OCI-LY1 (cell line): ENCODE data around the gene IDI1.
"Not testable (repeated sequence)": the region's sequence is repeated elsewhere in the genome, so short reads cannot be mapped to it uniquely, and the experiment has no call there.

Source experiments
- H2AFZ ChIP-seq: fragments of 200-600 bp; sonication (generic), shearing (Covaris generic); 2 replicates; pipeline ENCODE4 v1.6.0; 2014; ENCODE audit warnings: antibody characterized with exemption, mild to moderate bottlenecking, low read length
- H3F3A ChIP-seq: fragments of 200-600 bp; sonication (generic), shearing (Covaris generic); 2 replicates; pipeline ENCODE4 v1.6.0; 2014; ENCODE audit warnings: mild to moderate bottlenecking, antibody characterized with exemption, low read length, moderate library complexity; ENCODE audit not compliant: insufficient read depth
- H3K27ac ChIP-seq: fragments of 200-600 bp; sonication (generic); 2 replicates; pipeline ENCODE4 v1.5.1; 2014; ENCODE audit warnings: low read length, mixed run types, mild to moderate bottlenecking, low read depth; ENCODE audit not compliant: poor library complexity, severe bottlenecking
- H3K27me3 ChIP-seq: fragments of 200-600 bp; sonication (generic); 2 replicates; pipeline ENCODE4 v1.6.0; 2014; ENCODE audit warnings: antibody characterized with exemption, mild to moderate bottlenecking, low read length, moderate library complexity; ENCODE audit not compliant: insufficient read depth
- H3K36me3 ChIP-seq: fragments of 200-600 bp; sonication (generic); 2 replicates; pipeline ENCODE4 v1.6.1; 2014; ENCODE audit warnings: mild to moderate bottlenecking, antibody characterized with exemption, low read length, moderate library complexity, mixed read lengths; ENCODE audit not compliant: insufficient read depth
- H3K4me1 ChIP-seq: fragments of 200-600 bp; sonication (generic); 2 replicates; pipeline ENCODE4 v1.5.1; 2014; ENCODE audit warnings: mild to moderate bottlenecking, low read length, moderate library complexity; ENCODE audit not compliant: insufficient read depth, severe bottlenecking
- H3K4me2 ChIP-seq: fragments of 200-600 bp; sonication (generic), shearing (Covaris generic); 2 replicates; pipeline ENCODE4 v1.6.1; 2014; ENCODE audit warnings: low read length
- H3K4me3 ChIP-seq: fragments of 200-600 bp; sonication (generic); 2 replicates; pipeline ENCODE4 v1.5.1; 2014; ENCODE audit warnings: low read length, low read depth, mild to moderate bottlenecking, mixed read lengths; ENCODE audit not compliant: poor library complexity, severe bottlenecking
- H3K79me2 ChIP-seq: fragments of 200-600 bp; shearing (Covaris generic); 2 replicates; pipeline ENCODE4 v1.6.1; 2016; ENCODE audit warnings: mixed run types, low read length, mixed read lengths; ENCODE audit not compliant: insufficient read depth
- H3K9ac ChIP-seq: fragments of 200-600 bp; sonication (generic), shearing (Covaris generic); 2 replicates; pipeline ENCODE4 v1.6.1; 2014; ENCODE audit warnings: mild to moderate bottlenecking, low read length, mixed read lengths
- H3K9me2 ChIP-seq: fragments of 200-600 bp; sonication (generic), shearing (Covaris generic); 2 replicates; pipeline ENCODE4 v1.6.1; 2014; ENCODE audit warnings: low read depth, mild to moderate bottlenecking, low read length, mixed read lengths
- H3K9me3 ChIP-seq: fragments of 200-600 bp; shearing (Covaris generic); 2 replicates; pipeline ENCODE4 v1.6.1; 2014; ENCODE audit warnings: low read length, mixed read lengths
- H4K20me1 ChIP-seq: fragments of 200-600 bp; sonication (generic), shearing (Covaris generic); 2 replicates; pipeline ENCODE4 v1.6.0; 2016; ENCODE audit warnings: mild to moderate bottlenecking, low read length; ENCODE audit not compliant: insufficient read depth
- EZH2 ChIP-seq: fragments of 200-600 bp; sonication (generic), shearing (Covaris generic); IDR thresholded peaks from 2 replicates; pipeline ENCODE4 v1.8.0; 2017; ENCODE audit warnings: borderline replicate concordance, mixed run types, mild to moderate bottlenecking, antibody characterized with exemption, low read length, moderate library complexity, mixed read lengths
- TF ChIP-seq, protein P1 (sequence below): fragments of 200-600 bp; sonication (generic), shearing (Covaris generic); IDR thresholded peaks from 2 replicates; pipeline ENCODE4 v1.5.1; 2017; ENCODE audit warnings: mild to moderate bottlenecking, antibody characterized with exemption, low read length, moderate library complexity, mixed read lengths

Gene IDI1

DNA sequence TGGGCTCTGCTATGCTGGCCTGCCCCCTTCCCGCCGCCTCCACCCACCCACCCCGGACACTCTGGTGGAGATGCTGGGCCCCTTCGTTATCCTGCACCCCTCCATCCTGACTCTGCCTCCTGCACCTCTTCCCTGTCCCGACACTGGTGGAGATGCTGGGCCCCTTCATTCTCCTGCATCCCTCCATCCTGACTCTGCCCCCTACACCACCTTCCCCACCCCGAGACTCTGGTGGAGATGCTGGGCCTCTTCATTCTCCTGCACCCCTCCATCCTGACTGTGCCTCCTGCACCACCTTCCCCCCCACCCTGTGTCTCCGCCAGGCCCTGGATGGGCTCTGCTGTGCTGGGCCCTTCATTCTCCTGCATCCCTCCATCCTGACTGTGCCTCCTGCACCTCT lies 38.2 kb downstream of the IDI1 start:
- H3K9ac ChIP-seq, result no peak overlapping the region
- no peak overlapping the region for H3K27ac ChIP-seq
- H3K4me3 ChIP-seq, result no peak overlapping the region
- no peaks in the 10 kb centered on the region for H3K27me3 ChIP-seq
- H3F3A ChIP-seq, result no peaks in the 10 kb centered on the region
- H3K36me3 ChIP-seq, result peaks cover 92% of the 10 kb centered on the region
- no peaks in the 10 kb centered on the region for H3K4me1 ChIP-seq
- no peaks in the 10 kb centered on the region for H3K9me2 ChIP-seq
- TF ChIP-seq EZH2, result no peak
- TF ChIP-seq, protein P1, sequence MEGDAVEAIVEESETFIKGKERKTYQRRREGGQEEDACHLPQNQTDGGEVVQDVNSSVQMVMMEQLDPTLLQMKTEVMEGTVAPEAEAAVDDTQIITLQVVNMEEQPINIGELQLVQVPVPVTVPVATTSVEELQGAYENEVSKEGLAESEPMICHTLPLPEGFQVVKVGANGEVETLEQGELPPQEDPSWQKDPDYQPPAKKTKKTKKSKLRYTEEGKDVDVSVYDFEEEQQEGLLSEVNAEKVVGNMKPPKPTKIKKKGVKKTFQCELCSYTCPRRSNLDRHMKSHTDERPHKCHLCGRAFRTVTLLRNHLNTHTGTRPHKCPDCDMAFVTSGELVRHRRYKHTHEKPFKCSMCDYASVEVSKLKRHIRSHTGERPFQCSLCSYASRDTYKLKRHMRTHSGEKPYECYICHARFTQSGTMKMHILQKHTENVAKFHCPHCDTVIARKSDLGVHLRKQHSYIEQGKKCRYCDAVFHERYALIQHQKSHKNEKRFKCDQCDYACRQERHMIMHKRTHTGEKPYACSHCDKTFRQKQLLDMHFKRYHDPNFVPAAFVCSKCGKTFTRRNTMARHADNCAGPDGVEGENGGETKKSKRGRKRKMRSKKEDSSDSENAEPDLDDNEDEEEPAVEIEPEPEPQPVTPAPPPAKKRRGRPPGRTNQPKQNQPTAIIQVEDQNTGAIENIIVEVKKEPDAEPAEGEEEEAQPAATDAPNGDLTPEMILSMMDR, result no peak
- H3K4me2 ChIP-seq, result no peak overlapping the region
- H4K20me1 ChIP-seq, result no peaks in the 10 kb centered on the region
- H2AFZ ChIP-seq, result no peak overlapping the region
- H3K9me3 ChIP-seq, result no peaks in the 10 kb centered on the region
- no peaks in the 10 kb centered on the region for H3K79me2 ChIP-seq

DNA sequence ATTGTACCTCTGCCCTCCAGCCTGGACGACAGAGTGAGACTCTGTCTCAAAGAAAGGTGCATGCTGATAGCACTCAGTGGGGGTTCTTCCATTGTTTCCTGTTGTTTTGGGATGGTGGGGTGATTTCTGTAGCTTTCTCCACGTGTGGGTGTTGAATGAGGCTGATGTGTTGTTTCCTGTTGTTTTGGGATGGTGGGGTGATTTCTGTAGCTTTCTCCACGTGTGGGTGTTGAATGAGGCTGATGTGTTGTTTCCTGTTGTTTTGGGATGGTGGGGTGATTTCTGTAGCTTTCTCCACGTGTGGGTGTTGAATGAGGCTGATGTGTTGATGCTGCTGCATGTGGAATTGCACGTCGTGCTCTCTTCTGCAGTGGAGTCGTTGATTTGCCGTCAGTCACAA lies 39.0 kb downstream of the IDI1 start:
- H3K79me2 ChIP-seq, H3K4me1 ChIP-seq, H2AFZ ChIP-seq, H4K20me1 ChIP-seq, H3K4me2 ChIP-seq, H3K9me2 ChIP-seq, H3K27me3 ChIP-seq, H3F3A ChIP-seq, H3K27ac ChIP-seq, H3K4me3 ChIP-seq, H3K9me3 ChIP-seq, H3K9ac ChIP-seq: not testable (repeated sequence)
- H3K36me3 ChIP-seq, result peaks cover 92% of the 10 kb centered on the region

DNA sequence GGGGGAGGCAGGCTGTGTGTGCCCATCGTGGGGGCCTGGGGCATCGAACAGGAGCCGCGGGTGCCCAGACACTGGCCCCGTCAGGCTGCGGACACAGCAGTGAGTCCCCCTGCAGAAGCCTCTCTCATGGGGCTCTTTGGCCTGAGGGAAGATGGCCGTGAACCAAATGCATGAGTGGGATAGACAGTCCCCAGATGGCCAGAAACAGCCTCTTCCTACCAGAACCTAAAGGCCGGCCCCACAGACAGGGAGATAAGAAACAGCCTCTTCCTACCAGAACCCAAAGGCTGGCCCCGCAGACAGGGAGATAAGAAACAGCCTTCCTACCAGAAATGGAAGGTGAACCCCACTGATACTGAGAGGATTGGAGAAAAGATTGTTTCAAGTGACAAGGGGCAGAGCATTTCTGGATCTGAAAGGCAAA lies 39.8 kb downstream of the IDI1 start:
- no peak overlapping the region for H3K9ac ChIP-seq
- no peaks in the 10 kb centered on the region for H3K27me3 ChIP-seq
- H2AFZ ChIP-seq, result no peak overlapping the region
- H3K36me3 ChIP-seq, result peaks cover 91% of the 10 kb centered on the region
- no peaks in the 10 kb centered on the region for H3K4me1 ChIP-seq
- no peak overlapping the region for H3K4me2 ChIP-seq
- TF ChIP-seq EZH2, result no peak
- TF ChIP-seq, protein P1, result no peak
- no peak overlapping the region for H3K4me3 ChIP-seq
- H3K9me3 ChIP-seq, result no peaks in the 10 kb centered on the region
- no peaks in the 10 kb centered on the region for H4K20me1 ChIP-seq
- H3F3A ChIP-seq, result no peaks in the 10 kb centered on the region
- no peaks in the 10 kb centered on the region for H3K79me2 ChIP-seq
- no peaks in the 10 kb centered on the region for H3K9me2 ChIP-seq
- H3K27ac ChIP-seq, result no peak overlapping the region

DNA sequence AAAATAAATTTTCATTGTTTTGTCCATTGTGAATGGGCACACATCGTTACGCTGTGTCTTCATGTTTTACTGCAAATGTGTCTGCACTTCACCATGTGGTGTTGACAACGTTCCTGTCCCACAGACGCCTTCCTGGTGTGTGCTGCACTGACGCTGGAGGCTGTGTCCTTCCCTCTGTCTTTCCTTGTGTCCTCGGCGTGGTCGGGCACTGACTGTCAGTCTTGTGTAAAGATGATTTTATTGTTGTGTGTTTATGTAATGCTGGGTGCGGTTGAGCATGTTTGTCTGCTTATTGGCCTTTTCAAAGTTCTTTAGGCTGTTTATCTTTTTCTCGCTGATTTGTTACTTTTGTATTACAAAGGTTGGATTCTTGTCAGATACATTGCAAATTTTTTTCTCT lies 41.3 kb downstream of the IDI1 start:
- H3K27me3 ChIP-seq, result no peaks in the 10 kb centered on the region
- H3K4me3 ChIP-seq, result no peak overlapping the region
- no peak overlapping the region for H3K27ac ChIP-seq
- H3K4me2 ChIP-seq, result no peak overlapping the region
- H3K9me2 ChIP-seq, result no peaks in the 10 kb centered on the region
- H4K20me1 ChIP-seq, result no peaks in the 10 kb centered on the region
- TF ChIP-seq EZH2, result no peak
- TF ChIP-seq, protein P1, result no peak
- no peaks in the 10 kb centered on the region for H3F3A ChIP-seq
- no peaks in the 10 kb centered on the region for H3K9me3 ChIP-seq
- H3K36me3 ChIP-seq, result peaks cover 96% of the 10 kb centered on the region
- no peak overlapping the region for H3K9ac ChIP-seq
- H3K79me2 ChIP-seq, result no peaks in the 10 kb centered on the region
- no peak overlapping the region for H2AFZ ChIP-seq
- no peaks in the 10 kb centered on the region for H3K4me1 ChIP-seq
